RPMI8226 (cell line): ENCODE measurements around the gene DCAF6.

ENCODE experiments used
- DNase-seq: peaks from one replicate; pipeline ENCODE4 v3.0.0-alpha.2; 2015

The DCAF6 gene

DNA sequence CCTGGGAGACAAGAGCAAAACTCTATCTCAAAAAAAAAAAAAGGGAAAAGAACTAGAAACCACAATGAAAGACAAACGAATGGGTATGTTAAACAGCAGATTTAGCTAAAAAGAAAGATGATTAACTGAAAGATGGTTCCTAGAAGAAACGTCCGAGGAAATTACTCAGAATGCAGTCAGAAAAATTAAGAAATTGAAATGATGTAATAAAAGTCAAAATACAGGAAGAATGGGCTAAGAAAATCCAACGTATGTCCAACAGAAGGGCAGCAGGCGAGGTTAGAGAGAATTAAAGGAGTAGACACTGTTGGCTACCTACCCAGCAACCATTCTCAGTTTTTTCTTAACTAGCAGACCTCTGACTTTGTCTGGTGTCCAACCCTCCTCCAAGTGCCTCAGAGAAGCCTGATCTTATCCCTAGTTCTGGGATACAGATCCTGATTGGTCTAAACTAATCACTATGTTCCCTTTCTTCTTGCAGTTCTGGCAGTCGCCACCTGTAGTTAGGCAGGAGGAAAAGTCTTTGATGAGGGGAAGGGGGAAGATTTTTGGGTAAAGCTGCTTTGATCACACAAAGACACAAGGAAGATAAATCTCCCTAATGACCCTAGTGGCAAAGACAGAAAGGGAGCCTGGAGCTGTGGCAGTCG, 174.5 kb downstream of the DCAF6 start:
- no peak for DNase-seq

DNA sequence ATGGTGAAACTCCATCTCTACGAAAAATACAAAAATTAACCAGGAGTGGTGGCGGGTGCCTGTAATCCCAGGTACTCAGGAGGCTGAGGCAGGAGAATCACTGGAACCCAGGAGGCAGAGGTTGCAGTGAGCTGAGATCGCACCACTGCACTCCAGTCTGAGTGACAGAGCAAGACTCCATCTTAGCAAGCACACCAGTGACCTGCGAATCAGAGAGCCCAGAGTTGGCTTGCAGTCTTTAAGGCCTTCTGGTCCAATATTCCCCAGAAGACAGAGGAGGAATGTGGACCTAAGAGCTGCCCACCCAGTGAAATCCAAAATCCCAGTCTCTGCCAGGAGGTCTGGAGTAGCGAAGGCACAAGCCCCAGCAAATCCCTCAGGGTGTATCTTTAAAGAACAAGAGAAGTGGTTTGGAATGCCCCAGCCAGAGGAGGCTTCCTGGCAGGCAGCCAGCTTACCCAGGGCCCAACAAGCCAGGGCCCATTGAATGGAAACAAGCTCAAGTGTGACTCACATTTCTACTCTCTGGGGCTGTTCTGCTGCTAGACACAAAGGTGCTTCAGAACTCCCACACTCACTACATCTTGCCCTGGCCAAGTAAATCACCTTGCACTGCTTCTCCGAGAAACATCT, 176.3 kb downstream of the DCAF6 start:
- DNase-seq: peak; percentile 68

DNA sequence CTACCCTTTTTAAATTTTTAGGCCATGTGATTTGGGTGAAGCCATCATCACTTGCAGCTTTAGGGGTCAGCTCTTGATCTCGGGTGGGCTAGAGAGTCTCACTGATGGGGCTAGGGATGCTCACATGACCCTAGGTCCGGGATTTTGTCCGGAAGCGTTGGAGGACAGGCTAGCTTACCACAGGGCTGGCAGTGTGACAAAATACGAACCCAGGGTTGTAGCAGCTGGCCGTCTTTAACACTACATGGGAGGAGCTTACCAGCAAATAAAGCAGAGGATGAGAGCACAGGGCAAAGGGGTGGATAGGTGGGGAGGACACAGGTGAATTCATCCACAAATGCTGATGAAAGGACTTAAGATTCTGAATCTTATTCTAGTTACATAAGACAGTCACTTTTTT, 178.4 kb downstream of the DCAF6 start:
- peak; percentile 45 for DNase-seq

DNA sequence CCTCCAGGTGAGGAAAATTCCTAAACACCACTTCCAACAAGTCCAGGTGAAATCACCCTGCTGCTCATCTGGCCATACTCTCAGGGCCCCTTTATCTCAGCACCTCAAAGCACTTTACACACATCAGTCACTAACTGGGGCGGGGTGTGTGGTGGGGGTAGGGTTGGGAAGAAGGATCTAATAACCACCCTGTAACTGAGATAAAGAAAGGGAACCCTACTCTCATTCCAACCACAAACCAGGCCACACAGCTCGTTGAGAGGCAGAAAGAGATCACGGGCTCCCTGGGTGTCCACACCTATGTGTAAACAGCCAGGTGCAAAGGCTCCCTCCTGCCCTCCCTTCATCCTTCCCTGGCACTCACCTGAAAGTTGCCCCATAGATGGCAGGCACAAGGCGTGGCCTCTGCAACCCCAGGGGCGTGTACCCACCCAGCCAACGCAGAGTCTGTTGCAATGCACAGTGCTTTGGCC, 179.9 kb downstream of the DCAF6 start:
- no peak for DNase-seq

DNA sequence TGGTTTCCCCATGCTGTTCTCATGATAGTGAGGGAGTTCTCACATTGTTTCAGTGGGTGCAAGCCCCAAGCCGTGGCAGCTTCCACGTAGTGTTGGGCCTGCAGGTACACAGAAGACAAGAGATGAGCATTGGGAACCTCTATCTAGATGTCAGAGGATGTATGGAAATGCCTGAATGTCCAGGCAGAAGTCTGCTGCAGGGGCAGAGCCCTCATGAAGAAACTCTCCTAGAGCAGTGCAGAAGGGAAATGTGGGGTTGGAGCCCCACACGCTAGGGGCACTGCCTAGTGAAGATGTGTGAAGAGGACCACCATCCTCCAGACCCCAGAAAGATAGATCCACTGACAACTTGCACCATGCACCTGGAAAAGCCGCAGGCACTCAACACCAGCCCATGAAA, 183.3 kb downstream of the DCAF6 start:
- DNase-seq: no peak

DNA sequence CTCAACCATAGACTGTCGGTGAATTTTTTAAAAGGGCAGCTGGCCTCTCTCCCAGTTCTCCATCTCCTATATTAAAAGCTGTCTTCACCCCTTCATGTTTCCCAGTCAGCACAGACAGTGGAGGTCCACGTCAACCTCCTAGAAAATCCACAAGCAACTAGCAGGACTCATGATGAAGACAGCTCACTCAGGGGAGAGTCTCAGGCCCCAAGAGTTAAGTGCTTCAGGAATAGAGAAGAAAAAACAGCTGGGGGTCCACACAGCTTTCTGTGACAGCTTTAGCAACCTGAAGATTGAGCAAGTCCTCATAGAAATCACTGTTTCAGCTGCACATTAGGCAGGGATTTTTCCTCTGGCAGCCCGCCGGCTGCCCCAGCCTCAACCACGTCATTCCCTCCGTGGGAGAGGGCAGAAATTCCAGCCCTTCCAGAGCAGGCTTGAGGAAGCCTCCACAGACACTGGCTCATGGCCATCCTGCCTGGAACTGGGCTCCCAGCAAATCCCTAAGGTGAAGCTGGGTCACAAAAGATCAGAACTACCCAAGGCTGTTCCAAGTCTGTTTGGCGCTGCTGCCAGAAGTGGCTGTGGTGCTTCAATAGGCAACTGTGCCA, 185.0 kb downstream of the DCAF6 start:
- no peak for DNase-seq

DNA sequence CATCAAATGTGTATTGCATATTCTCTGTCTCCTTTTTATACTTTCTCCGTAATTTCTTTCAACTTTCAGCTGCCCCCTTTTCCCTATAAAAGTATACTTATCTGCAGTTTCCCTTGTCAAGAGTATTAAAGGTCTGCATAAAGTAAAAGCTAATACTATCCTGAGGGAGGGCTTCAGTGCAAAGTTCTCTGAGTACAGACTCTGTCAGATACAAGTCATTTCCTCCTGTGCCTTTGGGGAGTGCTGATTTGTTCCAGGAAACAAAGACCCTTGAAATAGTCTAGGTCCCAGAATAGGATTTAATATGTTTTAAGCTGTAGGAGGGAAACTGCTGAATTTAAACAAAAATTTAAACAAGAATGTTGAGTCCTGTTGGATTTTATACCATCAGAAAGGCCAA, 188.6 kb downstream of the DCAF6 start:
- no peak for DNase-seq
